ENCODE measurements around the gene BEGAIN.

The BEGAIN gene

GRCh38 chr14:100587086-100587762 is at the start of gene BEGAIN:
Gene BEGAIN, minus strand, starts transcription at chr14:100587417. Its CDS starts 127 bp downstream, at chr14:100587290.
- DNase-seq = no peak

GRCh38 chr14:100636559-100636958 is 49.3 kb upstream of the BEGAIN start:
- DNase-seq = no peak

- no peak for DNase-seq
Observed at GRCh38 chr14:100634026-100634425, 46.8 kb upstream of the BEGAIN start.

GRCh38 chr14:100633406-100633805 is 46.2 kb upstream of the BEGAIN start:
- DNase-seq = no peak

GRCh38 chr14:100629696-100630095 is 42.5 kb upstream of the BEGAIN start:
- peak; percentile 6 for DNase-seq

- no peak for DNase-seq
Observed at GRCh38 chr14:100629098-100629497, 41.9 kb upstream of the BEGAIN start.

- DNase-seq = no peak
Observed at GRCh38 chr14:100628225-100628624, 41.0 kb upstream of the BEGAIN start.

GRCh38 chr14:100626614-100627013 is 39.4 kb upstream of the BEGAIN start:
- DNase-seq = no peak

GRCh38 chr14:100623961-100624360 is 36.7 kb upstream of the BEGAIN start:
- no peak for DNase-seq

- no peak for DNase-seq
Observed at GRCh38 chr14:100623557-100623956, 36.3 kb upstream of the BEGAIN start.

- no peak for DNase-seq
Observed at GRCh38 chr14:100622708-100623485, 35.7 kb upstream of the BEGAIN start.

- DNase-seq = no peak
Observed at GRCh38 chr14:100622224-100622623, 35.0 kb upstream of the BEGAIN start.

GRCh38 chr14:100621806-100622205 is 34.6 kb upstream of the BEGAIN start:
- DNase-seq = no peak

GRCh38 chr14:100620255-100621100 is 33.3 kb upstream of the BEGAIN start:
- DNase-seq = no peak

GRCh38 chr14:100619396-100620254 is 32.4 kb upstream of the BEGAIN start:
- DNase-seq = no peak

GRCh38 chr14:100618763-100619320 is 31.6 kb upstream of the BEGAIN start:
- DNase-seq = no peak

GRCh38 chr14:100618318-100618693 is 31.1 kb upstream of the BEGAIN start:
- no peak for DNase-seq

- no peak for DNase-seq
Observed at GRCh38 chr14:100617410-100618317, 30.4 kb upstream of the BEGAIN start.

GRCh38 chr14:100616854-100617409 is 29.7 kb upstream of the BEGAIN start:
- DNase-seq = no peak

Measured in GOT3 (cell line).